ENCODE results near the gene GPAT2.
"Not testable (repeated sequence)": the region's sequence is repeated elsewhere in the genome, so short reads cannot be mapped to it uniquely, and the experiment has no call there.

DNA sequence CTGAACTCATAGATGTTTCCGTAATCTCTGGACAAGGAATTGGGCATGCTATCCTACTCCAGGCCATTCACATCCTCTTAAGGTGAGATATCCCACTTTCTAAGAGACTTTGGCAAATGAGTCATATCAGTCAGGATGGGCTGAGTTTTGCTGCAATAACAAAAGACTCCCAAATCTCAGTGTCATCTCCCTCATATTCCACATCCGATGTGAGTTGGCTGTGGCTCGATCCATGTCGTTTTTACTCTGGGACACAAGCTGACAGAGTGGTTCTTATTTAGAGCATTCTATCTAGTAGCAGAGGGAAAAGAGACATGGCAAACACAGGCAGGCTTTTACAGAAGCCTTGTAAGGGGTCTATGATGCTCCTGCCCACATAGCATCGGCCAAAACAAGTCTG lies 28.5 kb downstream of the GPAT2 start:
- TF ChIP-seq, protein P1, sequence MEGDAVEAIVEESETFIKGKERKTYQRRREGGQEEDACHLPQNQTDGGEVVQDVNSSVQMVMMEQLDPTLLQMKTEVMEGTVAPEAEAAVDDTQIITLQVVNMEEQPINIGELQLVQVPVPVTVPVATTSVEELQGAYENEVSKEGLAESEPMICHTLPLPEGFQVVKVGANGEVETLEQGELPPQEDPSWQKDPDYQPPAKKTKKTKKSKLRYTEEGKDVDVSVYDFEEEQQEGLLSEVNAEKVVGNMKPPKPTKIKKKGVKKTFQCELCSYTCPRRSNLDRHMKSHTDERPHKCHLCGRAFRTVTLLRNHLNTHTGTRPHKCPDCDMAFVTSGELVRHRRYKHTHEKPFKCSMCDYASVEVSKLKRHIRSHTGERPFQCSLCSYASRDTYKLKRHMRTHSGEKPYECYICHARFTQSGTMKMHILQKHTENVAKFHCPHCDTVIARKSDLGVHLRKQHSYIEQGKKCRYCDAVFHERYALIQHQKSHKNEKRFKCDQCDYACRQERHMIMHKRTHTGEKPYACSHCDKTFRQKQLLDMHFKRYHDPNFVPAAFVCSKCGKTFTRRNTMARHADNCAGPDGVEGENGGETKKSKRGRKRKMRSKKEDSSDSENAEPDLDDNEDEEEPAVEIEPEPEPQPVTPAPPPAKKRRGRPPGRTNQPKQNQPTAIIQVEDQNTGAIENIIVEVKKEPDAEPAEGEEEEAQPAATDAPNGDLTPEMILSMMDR (IDR thresholded peaks at IDR 0.05; ENCODE audit: control extremely low read depth in 1 of 3, insufficient read depth in 1 of 3, low read depth in 1 of 3, low read length in 3 of 3): not testable (repeated sequence)
- TF ChIP-seq RAD21 (IDR thresholded peaks at IDR 0.05 in 1 of 2, conservative IDR thresholded peaks at IDR 0.05 in 1 of 2; ENCODE audit: low read depth in 2 of 2, low read length in 2 of 2); ZNF274 (IDR thresholded peaks at IDR 0.05; ENCODE audit: borderline replicate concordance, extremely low read depth, low read length); RFX5 (IDR thresholded peaks at IDR 0.05; ENCODE audit: borderline replicate concordance, low read depth, low read length); RXRA (IDR thresholded peaks at IDR 0.05; ENCODE audit: insufficient read depth, low read depth, low read length); RNF2 (IDR thresholded peaks at IDR 0.05; ENCODE audit: borderline replicate concordance, low read depth, low read length, missing control alignments, poor library complexity, severe bottlenecking); SUZ12 (IDR thresholded peaks at IDR 0.05; ENCODE audit: low read length); EP300 (IDR thresholded peaks at IDR 0.05; ENCODE audit: borderline replicate concordance in 1 of 2, low read depth in 2 of 2, low read length in 2 of 2); TAF1 (IDR thresholded peaks at IDR 0.05; ENCODE audit: low read depth, low read length); POLR2A (IDR thresholded peaks at IDR 0.05; ENCODE audit: control extremely low read depth in 1 of 2, low read depth in 2 of 2, low read length in 2 of 2); EZH2 (IDR thresholded peaks at IDR 0.05; ENCODE audit: low read depth, low read length, severe bottlenecking); EGR1 (IDR thresholded peaks at IDR 0.05; ENCODE audit: borderline replicate concordance, low read depth, low read length); NANOG (IDR thresholded peaks at IDR 0.05; ENCODE audit: insufficient read depth, low read depth, low read length, poor library complexity, severe bottlenecking): not testable (repeated sequence)
- TF ChIP-seq, protein P2, sequence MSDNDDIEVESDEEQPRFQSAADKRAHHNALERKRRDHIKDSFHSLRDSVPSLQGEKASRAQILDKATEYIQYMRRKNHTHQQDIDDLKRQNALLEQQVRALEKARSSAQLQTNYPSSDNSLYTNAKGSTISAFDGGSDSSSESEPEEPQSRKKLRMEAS (IDR thresholded peaks at IDR 0.05): not testable (repeated sequence)
